ENCODE results near the gene CCPG1. TPM values are rescaled to one million over a fixed set of nuclear protein-coding genes. Genes with fewer than 3 reads are reported as not detected.
A peak's percentile ranks its signal among the peaks of the same experiment; 100 is the strongest.

The CCPG1 gene
- total and polyA plus RNA-seq, 2 experiments from 2014 or later: 147 to 203 TPM

- TF ChIP-seq EZH2phosphoT487 (IDR thresholded peaks at IDR 0.05; ENCODE audit: insufficient read depth, low read depth) (no peak), EZH2 (IDR thresholded peaks at IDR 0.05; ENCODE audit: insufficient read depth, poor library complexity, severe bottlenecking) (no peak)
- Histone ChIP-seq H3K36me3 (ENCODE audit: low read depth) (peaks cover 15% of the 10 kb centered on the region), H3K27ac (peak overlapping the region; percentile 22; the same call in 1 of the 2 replicates), H4K20me1 (ENCODE audit: insufficient read depth) (no peaks in the 10 kb centered on the region), H3K9me3 (ENCODE audit: low read depth) (no peaks in the 10 kb centered on the region), H3K4me2 (ENCODE audit: unreplicated experiment) (no peak overlapping the region), H3K9ac (no peak overlapping the region), H3F3A (ENCODE audit: insufficient read depth) (peaks cover 7% of the 10 kb centered on the region; the same call in 1 of the 2 replicates), H3K9me2 (ENCODE audit: insufficient read depth) (no peaks in the 10 kb centered on the region), H2AFZ (no peak overlapping the region), H3K79me2 (ENCODE audit: insufficient read depth) (no peaks in the 10 kb centered on the region), H3K27me3 (replicated peaks; ENCODE audit: insufficient read depth) (no peaks in the 10 kb centered on the region), H3K4me1 (ENCODE audit: insufficient read depth) (peaks cover 12% of the 10 kb centered on the region), H3K4me3 (no peak overlapping the region)
- DNase-seq: no peak
- WGBS, 2 experiments (ENCODE audit: low coverage in 1 of 2, low lambda C conversion rate in 2 of 2, missing lambda C conversion rate in 2 of 2): 95 to 98% methylated on average over 5 of the region's 5 CpGs
- in situ Hi-C loops (cut with MboI): no loop called here
Observed at GRCh38 chr15:55356985-55357585, 51.1 kb downstream of the CCPG1 start.

DNA sequence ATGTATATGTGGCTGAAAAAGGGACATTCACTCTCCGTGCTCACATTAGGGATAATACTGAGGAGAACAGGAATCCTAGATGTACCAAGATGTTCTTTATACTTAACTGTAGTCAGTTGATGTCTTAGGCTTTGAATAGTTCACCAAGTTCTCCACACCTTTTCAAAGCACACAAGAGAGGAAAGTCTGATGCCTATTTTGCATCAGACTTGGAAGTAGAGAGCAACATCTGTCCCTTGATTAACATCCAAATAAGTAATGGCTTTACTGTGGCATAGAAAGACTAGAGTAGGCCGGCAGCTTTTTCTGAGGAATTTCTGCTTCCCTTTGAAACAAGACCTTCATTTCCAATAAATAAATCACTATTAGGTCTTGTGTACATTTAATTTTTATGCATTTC lies 55.1 kb downstream of the CCPG1 start:
- Histone ChIP-seq H3K9ac (no peak overlapping the region), H3K4me2 (ENCODE audit: unreplicated experiment) (no peak overlapping the region), H3K4me3 (no peak overlapping the region), H3K4me1 (ENCODE audit: insufficient read depth) (peaks cover 9% of the 10 kb centered on the region), H3K9me3 (ENCODE audit: low read depth) (no peaks in the 10 kb centered on the region), H3K27me3 (replicated peaks; ENCODE audit: insufficient read depth) (no peaks in the 10 kb centered on the region), H3K79me2 (ENCODE audit: insufficient read depth) (no peaks in the 10 kb centered on the region), H3F3A (ENCODE audit: insufficient read depth) (no peaks in the 10 kb centered on the region; the same call in 1 of the 2 replicates), H2AFZ (no peak overlapping the region), H3K36me3 (ENCODE audit: low read depth) (peaks cover 15% of the 10 kb centered on the region), H3K27ac (no peak overlapping the region), H4K20me1 (ENCODE audit: insufficient read depth) (no peaks in the 10 kb centered on the region), H3K9me2 (ENCODE audit: insufficient read depth) (no peaks in the 10 kb centered on the region)
- WGBS, 2 experiments (ENCODE audit: low coverage in 1 of 2, low lambda C conversion rate in 2 of 2, missing lambda C conversion rate in 2 of 2): 63 to 82% methylated on average over 2 of the region's 2 CpGs
- no peak for DNase-seq
- no peak for TF ChIP-seq EZH2 (IDR thresholded peaks at IDR 0.05; ENCODE audit: insufficient read depth, poor library complexity, severe bottlenecking)
- no peak for TF ChIP-seq EZH2phosphoT487 (IDR thresholded peaks at IDR 0.05; ENCODE audit: insufficient read depth, low read depth)
- in situ Hi-C loops (cut with MboI): no loop called here

DNA sequence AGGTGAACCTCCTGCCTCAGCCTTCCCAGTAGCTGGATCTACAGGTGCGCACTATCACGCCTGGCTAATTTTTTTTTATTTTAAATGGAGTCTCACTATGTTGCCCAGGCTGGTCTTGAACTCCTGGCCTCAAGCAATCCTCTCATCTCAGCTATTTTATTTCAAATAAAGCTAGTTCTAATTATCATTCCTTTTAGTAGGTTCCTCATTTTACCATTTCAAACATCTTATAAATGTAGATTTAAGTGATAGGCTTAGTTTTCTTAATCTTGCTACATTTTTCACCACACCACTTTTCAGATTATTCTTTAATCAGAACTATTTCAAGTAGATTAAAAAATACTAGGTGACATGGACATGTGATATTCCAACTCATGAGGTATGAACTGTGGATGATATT lies 58.9 kb downstream of the CCPG1 start:
- no peak overlapping the region for H3K9ac ChIP-seq
- no peaks in the 10 kb centered on the region; the same call in 1 of the 2 replicates for H3K36me3 ChIP-seq (ENCODE audit: low read depth)
- no peak overlapping the region for H3K27ac ChIP-seq
- H3K4me1 ChIP-seq (ENCODE audit: insufficient read depth): peaks cover 4% of the 10 kb centered on the region; the same call in 1 of the 2 replicates
- no peak overlapping the region for H3K4me2 ChIP-seq (ENCODE audit: unreplicated experiment)
- H3K9me2 ChIP-seq (ENCODE audit: insufficient read depth): no peaks in the 10 kb centered on the region
- H3K9me3 ChIP-seq (ENCODE audit: low read depth): no peaks in the 10 kb centered on the region
- TF ChIP-seq EZH2 (IDR thresholded peaks at IDR 0.05; ENCODE audit: insufficient read depth, poor library complexity, severe bottlenecking) (no peak), EZH2phosphoT487 (IDR thresholded peaks at IDR 0.05; ENCODE audit: insufficient read depth, low read depth) (no peak)
- H4K20me1 ChIP-seq (ENCODE audit: insufficient read depth): no peaks in the 10 kb centered on the region
- no peaks in the 10 kb centered on the region for H3K79me2 ChIP-seq (ENCODE audit: insufficient read depth)
- 0 out of 2 replicates have a peak, but pooled peaks cover 1% of the 10 kb centered on the region for H3F3A ChIP-seq (ENCODE audit: insufficient read depth)
- no peak for DNase-seq
- 98 to 100% methylated on average over 2 of the region's 2 CpGs for WGBS, 2 experiments (ENCODE audit: low coverage in 1 of 2, low lambda C conversion rate in 2 of 2, missing lambda C conversion rate in 2 of 2)
- no peak overlapping the region for H2AFZ ChIP-seq
- no peak overlapping the region for H3K4me3 ChIP-seq
- in situ Hi-C loops (cut with MboI): no loop called here
- no peaks in the 10 kb centered on the region for H3K27me3 ChIP-seq (replicated peaks; ENCODE audit: insufficient read depth)

GRCh38 chr15:55348281-55348778 lies 59.8 kb downstream of the CCPG1 start:
- Histone ChIP-seq H3K36me3 (ENCODE audit: low read depth) (no peaks in the 10 kb centered on the region; the same call in 1 of the 2 replicates), H3K27ac (no peak overlapping the region), H3K4me2 (ENCODE audit: unreplicated experiment) (no peak overlapping the region), H3K4me1 (ENCODE audit: insufficient read depth) (peaks cover 8% of the 10 kb centered on the region; the same call in 1 of the 2 replicates), H3K9me3 (ENCODE audit: low read depth) (no peaks in the 10 kb centered on the region), H2AFZ (no peak overlapping the region), H3K4me3 (no peak overlapping the region), H3K9ac (no peak overlapping the region), H3F3A (ENCODE audit: insufficient read depth) (peaks cover 11% of the 10 kb centered on the region; the same call in 1 of the 2 replicates), H4K20me1 (ENCODE audit: insufficient read depth) (no peaks in the 10 kb centered on the region), H3K9me2 (ENCODE audit: insufficient read depth) (no peaks in the 10 kb centered on the region), H3K27me3 (replicated peaks; ENCODE audit: insufficient read depth) (no peaks in the 10 kb centered on the region), H3K79me2 (ENCODE audit: insufficient read depth) (no peaks in the 10 kb centered on the region)
- no peak for TF ChIP-seq EZH2phosphoT487 (IDR thresholded peaks at IDR 0.05; ENCODE audit: insufficient read depth, low read depth)
- TF ChIP-seq EZH2 (IDR thresholded peaks at IDR 0.05; ENCODE audit: insufficient read depth, poor library complexity, severe bottlenecking): no peak
- no peak for DNase-seq
- in situ Hi-C loops (cut with MboI): no loop called here
- WGBS, 2 experiments (ENCODE audit: low coverage in 1 of 2, low lambda C conversion rate in 2 of 2, missing lambda C conversion rate in 2 of 2): 63 to 73% methylated on average over 4 of the region's 4 CpGs

All from GM23248 (cell line).